Hepatocyte (in vitro differentiated cells): ENCODE results near the gene PPFIA4.

Source experiments
- EZH2 ChIP-seq: fragments of 200-600 bp; sonication (generic); IDR thresholded peaks from 2 replicates; pipeline ENCODE4 v1.6.1; 2016; ENCODE audit warnings: antibody characterized with exemption, mild to moderate bottlenecking, borderline replicate concordance
- TF ChIP-seq, protein P1 (sequence below): fragments of 200-600 bp; sonication (generic); IDR thresholded peaks from 2 replicates; pipeline ENCODE4 v1.5.1; 2016; ENCODE audit warnings: antibody characterized with exemption, mild to moderate bottlenecking; ENCODE audit not compliant: poor library complexity

DNA sequence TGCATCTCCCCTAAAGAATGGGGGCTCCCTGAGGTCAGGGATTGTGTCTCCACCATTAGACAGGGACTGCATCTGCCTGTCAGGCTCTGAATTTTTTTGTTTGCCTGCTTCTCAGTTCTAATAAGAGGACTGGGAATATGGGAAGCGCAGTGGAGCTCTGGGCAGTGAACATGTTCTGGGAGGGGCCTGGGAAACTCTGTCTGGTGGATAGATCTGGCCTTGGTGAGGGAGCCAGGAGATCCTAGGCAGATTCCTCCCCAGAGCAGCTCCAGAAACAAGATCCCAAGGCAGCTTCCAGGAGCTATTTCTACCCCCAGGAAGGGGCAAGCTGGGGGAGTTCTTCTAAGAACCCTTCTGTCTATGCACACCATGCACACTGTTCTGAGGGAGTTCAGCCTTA is 72.2 kb downstream of the PPFIA4 start:
- TF ChIP-seq, protein P1, sequence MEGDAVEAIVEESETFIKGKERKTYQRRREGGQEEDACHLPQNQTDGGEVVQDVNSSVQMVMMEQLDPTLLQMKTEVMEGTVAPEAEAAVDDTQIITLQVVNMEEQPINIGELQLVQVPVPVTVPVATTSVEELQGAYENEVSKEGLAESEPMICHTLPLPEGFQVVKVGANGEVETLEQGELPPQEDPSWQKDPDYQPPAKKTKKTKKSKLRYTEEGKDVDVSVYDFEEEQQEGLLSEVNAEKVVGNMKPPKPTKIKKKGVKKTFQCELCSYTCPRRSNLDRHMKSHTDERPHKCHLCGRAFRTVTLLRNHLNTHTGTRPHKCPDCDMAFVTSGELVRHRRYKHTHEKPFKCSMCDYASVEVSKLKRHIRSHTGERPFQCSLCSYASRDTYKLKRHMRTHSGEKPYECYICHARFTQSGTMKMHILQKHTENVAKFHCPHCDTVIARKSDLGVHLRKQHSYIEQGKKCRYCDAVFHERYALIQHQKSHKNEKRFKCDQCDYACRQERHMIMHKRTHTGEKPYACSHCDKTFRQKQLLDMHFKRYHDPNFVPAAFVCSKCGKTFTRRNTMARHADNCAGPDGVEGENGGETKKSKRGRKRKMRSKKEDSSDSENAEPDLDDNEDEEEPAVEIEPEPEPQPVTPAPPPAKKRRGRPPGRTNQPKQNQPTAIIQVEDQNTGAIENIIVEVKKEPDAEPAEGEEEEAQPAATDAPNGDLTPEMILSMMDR: no peak
- no peak for TF ChIP-seq EZH2
